Lung (tissue), 12 donors: Measurements from ENCODE around the gene TGFA. TPM values are rescaled to one million over a fixed set of nuclear protein-coding genes. Genes with fewer than 3 reads are reported as not detected.

Experiments used
- ATAC-seq: fragments of 200-7000 bp; cut with Tn5 transposase; one replicate; pipeline ENCODE4 v1.9.1; 2020; ENCODE audit warnings: moderate number of reproducible peaks; ENCODE audit not compliant: insufficient read depth, low FRiP score
- DNase-seq, 3 donors: peaks; one replicate each; pipeline ENCODE4 v3.0.0-alpha.2; 2013 to 2017
- H3K27ac ChIP-seq, 2 donors: one replicate each; pipeline ENCODE4 v1.5.1; 2013; ENCODE audit warnings: mild to moderate bottlenecking in 2 of 2, moderate library complexity in 2 of 2, control low read depth in 1 of 2, inconsistent platforms in 1 of 2, low read depth in 1 of 2, low read length in 1 of 2
- H3K27me3 ChIP-seq, 3 donors: one replicate each; pipeline ENCODE4 v1.5.1; 2013; ENCODE audit warnings: low read length in 2 of 3; ENCODE audit not compliant: control insufficient read depth in 3 of 3, insufficient read depth in 3 of 3
- H3K36me3 ChIP-seq, 4 donors: one replicate each; pipeline ENCODE4 v1.5.1; 2013; ENCODE audit warnings: low read length in 4 of 4, mild to moderate bottlenecking in 1 of 4, moderate library complexity in 1 of 4; ENCODE audit not compliant: control insufficient read depth in 4 of 4, insufficient read depth in 4 of 4
- H3K4me1 ChIP-seq, 5 donors: one replicate each; pipeline ENCODE4 v1.5.1; 2013; ENCODE audit warnings: low read length in 5 of 5, mild to moderate bottlenecking in 2 of 5, moderate library complexity in 1 of 5; ENCODE audit not compliant: control insufficient read depth in 5 of 5, insufficient read depth in 5 of 5
- H3K4me3 ChIP-seq: one replicate; pipeline ENCODE4 v1.5.1; 2013; ENCODE audit warnings: mild to moderate bottlenecking, control low read depth, moderate library complexity
- H3K9ac ChIP-seq, 2 donors: one replicate each; pipeline ENCODE4 v1.5.1; 2013; ENCODE audit warnings: low read length in 2 of 2, control low read depth in 1 of 2; ENCODE audit not compliant: insufficient read depth in 1 of 2
- H3K9me3 ChIP-seq, 4 donors: one replicate each; pipeline ENCODE4 v1.5.1; 2013; ENCODE audit warnings: low read length in 3 of 4, mild to moderate bottlenecking in 1 of 4, moderate library complexity in 1 of 4; ENCODE audit not compliant: control insufficient read depth in 4 of 4, insufficient read depth in 3 of 4
- CTCF ChIP-seq: IDR thresholded peaks from 2 replicates; pipeline ENCODE4 v1.5.1; 2012; ENCODE audit warnings: mild to moderate bottlenecking; ENCODE audit errors: control extremely low read depth, extremely low read depth
- WGBS, 2 donors: extraction: QIAGEN DNeasy Blood & Tissue Kit; methylation state at CpG; one replicate each; pipeline ENCODE4 v1.1.7; 2013; 5-methylcytosine and 5-hydroxymethylcytosine counted together
- polyA plus RNA-seq, 2 donors: library from polyadenylated mRNA; stranded (reverse); fragments of 200-250 nt; gene quantifications; one replicate each; pipeline ENCODE4 v1.2.1, GENCODE V29; 2013
- total RNA-seq, 2 donors: library from RNA; depleted of rRNA in 1 of 2; stranded (reverse); fragments of >200 nt in 1 of 2; gene quantifications; one replicate each; pipeline ENCODE4 v1.2.1, GENCODE V29; 2014 to 2021
- donor health status: control.
- donor health status: control.
- donor health status: Bipolar disorder and iron deficiency.
- donor health status: healthy.
- donor health status: DM: yes; HTN: yes; CAD: no.

The TGFA gene
- total and polyA plus RNA-seq, 4 donors = 1.9 to 13.0 (median 7.0) TPM

GRCh38 chr2:70475266-70475665 lies 78.4 kb downstream of the TGFA start:
- Histone ChIP-seq H3K9ac (no peak overlapping the region), H3K27me3 (peaks cover 0 to 6% (median 0%) of the 10 kb centered on the region in 3 donors), H3K4me1 (peaks cover 0 to 7% (median 0%) of the 10 kb centered on the region in 5 donors), H3K9me3 (no peaks in the 10 kb centered on the region), H3K4me3 (no peak overlapping the region), H3K27ac (no peak overlapping the region), H3K36me3 (no peaks in the 10 kb centered on the region)
- no peak for TF ChIP-seq CTCF
- DNase-seq = no peak
- WGBS, 2 donors = 63 to 70% methylated on average over 5 of the region's 5 CpGs
- ATAC-seq = no peak

- TF ChIP-seq CTCF = no peak
- Histone ChIP-seq H3K36me3 (no peaks in the 10 kb centered on the region), H3K27ac (no peak overlapping the region), H3K9ac (no peak overlapping the region), H3K27me3 (peaks cover 0 to 8% (median 0%) of the 10 kb centered on the region in 3 donors), H3K9me3 (no peaks in the 10 kb centered on the region), H3K4me1 (peaks cover 0 to 7% (median 0%) of the 10 kb centered on the region in 5 donors), H3K4me3 (no peak overlapping the region)
- WGBS, 2 donors = 35 to 51% methylated on average over 1 of the region's 1 CpG
- ATAC-seq (no peak), DNase-seq (no peak)
These were observed 79.3 kb downstream of the TGFA start for GRCh38 chr2:70474256-70474848.

GRCh38 chr2:70473101-70473722 lies 80.4 kb downstream of the TGFA start:
- Histone ChIP-seq H3K9ac (no peak overlapping the region), H3K9me3 (peaks cover 0 to 1% (median 0%) of the 10 kb centered on the region in 4 donors), H3K4me3 (no peak overlapping the region), H3K4me1 (peaks cover 0 to 7% (median 0%) of the 10 kb centered on the region in 5 donors), H3K27me3 (peaks cover 0 to 5% (median 0%) of the 10 kb centered on the region in 3 donors), H3K27ac (no peak overlapping the region), H3K36me3 (no peaks in the 10 kb centered on the region)
- ATAC-seq (no peak), DNase-seq (no peak)
- WGBS, 2 donors = 45 to 61% methylated on average over 7 of the region's 7 CpGs
- TF ChIP-seq CTCF = no peak
